HepG2 (cell line): ENCODE data around the gene TMEM117.

Source experiments
- CCAR2 ChIP-seq: fragments of 200-400 bp; formaldehyde crosslinking; optimal IDR thresholded peaks from 2 replicates; pipeline ENCODE3; 2018; ENCODE audit warnings: low read depth, mild to moderate bottlenecking, low read length, moderate library complexity
- E2F2 ChIP-seq: sonication (generic); formaldehyde crosslinking; IDR thresholded peaks from 2 replicates; pipeline ENCODE4 v1.4.0; 2020; ENCODE audit warnings: missing genetic modification reagents, borderline replicate concordance
- FOXK2 ChIP-seq: fragments of 450-650 bp; IDR thresholded peaks from 2 replicates; pipeline ENCODE4 v1.6.1; 2016
- HDAC6 ChIP-seq: fragments of 200-600 bp; sonication (generic); IDR thresholded peaks from 2 replicates; pipeline ENCODE4 v1.7.0; 2017; ENCODE audit warnings: mild to moderate bottlenecking, antibody characterized with exemption, low read length, low read depth
- POLR2A ChIP-seq, 2 experiments: IDR thresholded peaks; 2 replicates each; pipeline ENCODE4 v1.6.1; 2011; ENCODE audit warnings: low read depth in 2 of 2, low read length in 2 of 2, mild to moderate bottlenecking in 1 of 2, moderate library complexity in 1 of 2; ENCODE audit not compliant: insufficient read depth in 1 of 2
- RNF2 ChIP-seq: fragments of 450-650 bp; conservative IDR thresholded peaks from 2 replicates; pipeline ENCODE4 v1.6.1; 2016; ENCODE audit warnings: low read depth
- SIN3A ChIP-seq: IDR thresholded peaks from 2 replicates; pipeline ENCODE4 v1.6.1; 2011; ENCODE audit warnings: low read depth, mild to moderate bottlenecking, control low read depth, low read length, borderline replicate concordance
- SP1 ChIP-seq, 2 experiments: fragments of 450-650 bp in 1 of 2; sonication (generic) in 1 of 2; formaldehyde crosslinking in 1 of 2; IDR thresholded peaks; 2 replicates each; pipeline versions ENCODE4 v1.4.0 to v1.6.1; 2016 to 2020; ENCODE audit warnings: missing genetic modification reagents in 1 of 2
- ZNF260 ChIP-seq: sonication (generic); formaldehyde crosslinking; IDR thresholded peaks from 2 replicates; pipeline ENCODE4 v1.4.0; 2020; ENCODE audit warnings: missing genetic modification reagents, low read depth, mild to moderate bottlenecking, borderline replicate concordance
- TF ChIP-seq, protein P1 (sequence below): sonication (generic); formaldehyde crosslinking; IDR thresholded peaks from 2 replicates; pipeline ENCODE4 v1.5.0; 2020; ENCODE audit warnings: mild to moderate bottlenecking, missing genetic modification reagents, moderate library complexity

GRCh38 chr12:43848226-43848507 is 12.3 kb downstream of the TMEM117 start:
- TF ChIP-seq SP1 (IDR thresholded peaks at IDR 0.05) (no peak), SP1 (CRISPR knock-in tag; IDR thresholded peaks at IDR 0.05) (no peak), POLR2A (IDR thresholded peaks at IDR 0.05; ENCODE audit: insufficient read depth in 1 of 2, low read depth in 2 of 2, low read length in 2 of 2) (no peak), FOXK2 (no peak), E2F2 (CRISPR knock-in tag) (no peak), SIN3A (no peak), HDAC6 (no peak), CCAR2 (no peak), RNF2 (no peak), ZNF260 (CRISPR knock-in tag) (no peak)
- TF ChIP-seq, protein P1, sequence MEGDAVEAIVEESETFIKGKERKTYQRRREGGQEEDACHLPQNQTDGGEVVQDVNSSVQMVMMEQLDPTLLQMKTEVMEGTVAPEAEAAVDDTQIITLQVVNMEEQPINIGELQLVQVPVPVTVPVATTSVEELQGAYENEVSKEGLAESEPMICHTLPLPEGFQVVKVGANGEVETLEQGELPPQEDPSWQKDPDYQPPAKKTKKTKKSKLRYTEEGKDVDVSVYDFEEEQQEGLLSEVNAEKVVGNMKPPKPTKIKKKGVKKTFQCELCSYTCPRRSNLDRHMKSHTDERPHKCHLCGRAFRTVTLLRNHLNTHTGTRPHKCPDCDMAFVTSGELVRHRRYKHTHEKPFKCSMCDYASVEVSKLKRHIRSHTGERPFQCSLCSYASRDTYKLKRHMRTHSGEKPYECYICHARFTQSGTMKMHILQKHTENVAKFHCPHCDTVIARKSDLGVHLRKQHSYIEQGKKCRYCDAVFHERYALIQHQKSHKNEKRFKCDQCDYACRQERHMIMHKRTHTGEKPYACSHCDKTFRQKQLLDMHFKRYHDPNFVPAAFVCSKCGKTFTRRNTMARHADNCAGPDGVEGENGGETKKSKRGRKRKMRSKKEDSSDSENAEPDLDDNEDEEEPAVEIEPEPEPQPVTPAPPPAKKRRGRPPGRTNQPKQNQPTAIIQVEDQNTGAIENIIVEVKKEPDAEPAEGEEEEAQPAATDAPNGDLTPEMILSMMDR = no peak
